GM19099 (cell line): ENCODE measurements around the gene DEAF1.

Experiments used
- POLR2A ChIP-seq: IDR thresholded peaks from 3 replicates; pipeline ENCODE4 v1.6.1; 2011; ENCODE audit warnings: low read depth; ENCODE audit not compliant: insufficient read length; ENCODE audit errors: extremely low read depth

The DEAF1 gene, protein sequence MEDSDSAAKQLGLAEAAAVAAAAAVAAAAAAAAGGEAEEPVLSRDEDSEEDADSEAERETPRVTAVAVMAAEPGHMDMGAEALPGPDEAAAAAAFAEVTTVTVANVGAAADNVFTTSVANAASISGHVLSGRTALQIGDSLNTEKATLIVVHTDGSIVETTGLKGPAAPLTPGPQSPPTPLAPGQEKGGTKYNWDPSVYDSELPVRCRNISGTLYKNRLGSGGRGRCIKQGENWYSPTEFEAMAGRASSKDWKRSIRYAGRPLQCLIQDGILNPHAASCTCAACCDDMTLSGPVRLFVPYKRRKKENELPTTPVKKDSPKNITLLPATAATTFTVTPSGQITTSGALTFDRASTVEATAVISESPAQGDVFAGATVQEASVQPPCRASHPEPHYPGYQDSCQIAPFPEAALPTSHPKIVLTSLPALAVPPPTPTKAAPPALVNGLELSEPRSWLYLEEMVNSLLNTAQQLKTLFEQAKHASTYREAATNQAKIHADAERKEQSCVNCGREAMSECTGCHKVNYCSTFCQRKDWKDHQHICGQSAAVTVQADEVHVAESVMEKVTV

DNA sequence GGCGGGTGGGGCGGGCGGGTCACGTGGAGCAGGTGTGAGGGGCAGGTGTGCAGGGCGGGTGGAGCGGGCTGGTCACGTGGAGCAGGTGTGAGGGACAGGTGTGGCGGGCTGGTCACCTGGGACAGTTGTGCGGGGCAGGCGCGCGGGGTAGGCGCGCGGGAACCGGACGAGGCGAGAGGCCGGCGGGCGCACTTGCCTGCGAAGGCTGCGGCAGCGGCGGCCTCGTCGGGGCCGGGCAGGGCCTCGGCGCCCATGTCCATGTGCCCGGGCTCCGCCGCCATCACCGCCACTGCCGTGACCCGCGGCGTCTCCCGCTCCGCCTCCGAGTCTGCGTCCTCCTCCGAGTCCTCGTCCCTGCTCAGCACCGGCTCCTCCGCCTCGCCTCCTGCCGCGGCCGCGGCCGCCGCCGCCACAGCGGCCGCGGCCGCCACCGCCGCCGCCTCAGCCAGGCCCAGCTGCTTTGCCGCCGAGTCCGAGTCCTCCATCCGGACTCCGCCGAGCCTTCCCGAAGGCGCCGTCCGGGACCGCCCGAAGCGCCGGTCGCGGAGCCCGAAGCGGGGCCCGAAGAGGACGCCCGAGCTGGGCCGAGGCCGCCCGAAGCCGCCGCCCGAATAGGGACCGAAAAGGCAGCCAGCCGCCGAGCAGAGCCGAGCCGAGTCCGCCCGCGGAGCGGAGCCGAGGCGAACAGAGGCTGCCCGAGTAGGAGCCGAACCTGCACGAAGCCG is at the start of gene DEAF1:
Gene DEAF1 (minus strand): TSS at position 660 of the 725 bp plus-strand sequence. CDS start 175 bp downstream, at position 485.
- TF ChIP-seq POLR2A: peak; percentile 37

DNA sequence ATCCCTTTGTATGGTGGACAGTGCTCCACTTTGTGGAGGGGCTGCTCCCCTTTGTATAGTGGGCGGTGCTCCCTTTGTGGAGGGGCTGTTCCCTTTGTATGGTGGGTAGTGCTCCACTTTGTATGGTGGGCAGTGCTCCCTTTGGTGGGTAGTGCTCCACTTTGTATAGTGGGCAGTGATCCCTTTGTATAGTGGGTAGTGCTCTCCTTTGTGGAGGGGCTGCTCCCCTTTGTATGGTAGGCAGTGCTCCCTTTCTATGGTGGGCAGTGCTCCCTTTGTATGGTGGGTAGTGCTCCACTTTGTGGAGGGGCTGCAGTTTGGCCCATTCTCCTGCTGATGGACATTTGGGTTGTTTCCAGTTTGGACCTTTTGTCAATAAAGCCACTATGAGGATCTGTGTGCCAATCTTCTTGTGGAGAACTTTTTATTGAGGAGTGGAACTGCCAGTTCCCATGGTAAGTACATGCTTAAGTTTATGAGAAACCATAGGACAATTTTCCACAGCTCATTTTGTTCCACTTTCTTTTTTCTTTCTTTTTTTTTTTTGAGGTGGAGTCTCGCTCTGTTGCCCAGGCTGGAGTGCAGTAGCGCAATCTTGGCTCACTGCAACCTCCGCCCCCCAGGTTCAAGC is 47.7 kb upstream of the DEAF1 start:
- no peak for TF ChIP-seq POLR2A

DNA sequence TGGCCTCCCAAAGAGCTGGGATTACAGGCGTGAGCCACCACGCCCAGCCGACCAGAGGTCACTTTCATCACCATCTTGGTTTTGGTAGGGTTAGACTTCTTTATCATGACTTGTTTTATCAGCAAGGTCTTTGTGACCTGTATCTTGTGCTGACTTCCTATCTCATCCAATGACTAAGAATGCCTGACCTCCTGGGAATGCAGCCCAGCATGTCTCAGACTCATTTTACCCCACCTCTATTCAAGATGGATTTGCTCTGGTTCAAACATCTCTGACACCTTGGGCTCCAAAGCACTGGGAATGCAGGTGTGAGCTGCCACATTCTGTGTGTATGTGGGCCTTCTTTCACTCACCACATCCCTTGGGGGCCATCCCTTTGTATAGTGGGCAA is 47.1 kb upstream of the DEAF1 start:
- TF ChIP-seq POLR2A: no peak

DNA sequence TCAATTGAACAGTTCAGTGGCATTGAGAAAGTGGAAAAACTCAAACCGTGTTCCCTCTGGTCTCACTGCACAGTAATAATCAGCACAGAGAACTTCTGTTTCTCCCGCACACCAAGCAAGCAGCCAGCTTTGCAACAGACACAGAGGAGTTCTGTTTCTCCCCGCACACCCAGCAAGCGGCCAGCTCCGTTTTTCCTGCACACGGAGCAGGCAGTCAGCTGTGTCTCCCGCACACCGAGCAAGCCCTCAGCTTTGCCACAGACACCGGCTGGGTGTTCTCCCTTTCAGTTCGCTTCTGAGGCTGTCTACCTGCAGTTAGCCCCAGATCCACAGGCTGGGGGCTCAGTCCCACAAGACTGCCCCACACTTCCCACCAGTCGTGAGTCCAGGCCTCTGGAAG is 42.3 kb upstream of the DEAF1 start:
- TF ChIP-seq POLR2A: no peak

DNA sequence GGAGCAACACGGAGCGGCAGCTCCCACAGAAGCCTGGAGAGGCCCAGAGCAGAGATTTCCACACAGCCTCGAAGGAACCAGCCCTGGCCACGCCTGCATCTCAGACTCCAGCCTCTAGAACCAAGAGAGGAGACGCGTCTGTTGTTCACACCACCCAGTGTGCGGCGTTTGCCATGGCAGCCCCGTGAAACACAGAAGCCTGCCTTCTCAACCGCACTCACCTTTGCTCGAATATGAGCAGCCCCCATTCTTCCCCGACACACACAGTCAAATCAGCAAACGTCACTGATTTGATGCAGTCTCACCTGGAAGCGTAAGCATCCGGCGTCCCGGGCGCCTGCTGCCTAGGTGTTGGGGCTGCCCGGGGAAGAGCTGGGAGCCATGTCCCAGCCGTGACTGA is 38.0 kb upstream of the DEAF1 start:
- no peak for TF ChIP-seq POLR2A

DNA sequence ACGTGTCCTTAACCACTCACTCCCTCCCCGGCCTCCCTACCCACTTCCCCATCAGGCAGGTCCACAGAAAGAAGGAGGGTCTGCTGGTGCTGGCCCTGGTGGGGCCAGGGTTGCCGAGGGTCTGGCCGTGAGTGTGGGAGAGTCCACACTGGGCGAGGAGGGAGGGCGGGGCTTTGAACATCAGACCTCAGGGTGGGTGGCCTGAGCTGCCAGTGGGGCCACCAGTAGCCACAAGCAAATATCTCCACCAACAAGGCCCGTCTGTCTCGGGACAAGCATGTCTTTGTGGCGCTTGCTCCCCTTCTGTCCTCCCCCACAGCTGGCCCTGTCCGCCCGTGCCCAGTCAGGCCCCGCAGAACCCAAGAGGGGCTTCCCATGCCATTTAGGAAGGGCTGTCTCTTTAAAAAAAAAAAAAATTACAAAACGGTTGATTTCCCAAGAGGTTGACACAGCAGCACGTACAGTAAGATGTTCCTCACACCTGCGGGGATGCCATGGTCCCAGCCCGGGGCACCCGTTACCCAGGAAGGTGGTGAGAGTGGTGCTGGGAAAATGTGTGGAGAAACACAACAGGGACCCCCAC is 34.6 kb upstream of the DEAF1 start:
- no peak for TF ChIP-seq POLR2A

DNA sequence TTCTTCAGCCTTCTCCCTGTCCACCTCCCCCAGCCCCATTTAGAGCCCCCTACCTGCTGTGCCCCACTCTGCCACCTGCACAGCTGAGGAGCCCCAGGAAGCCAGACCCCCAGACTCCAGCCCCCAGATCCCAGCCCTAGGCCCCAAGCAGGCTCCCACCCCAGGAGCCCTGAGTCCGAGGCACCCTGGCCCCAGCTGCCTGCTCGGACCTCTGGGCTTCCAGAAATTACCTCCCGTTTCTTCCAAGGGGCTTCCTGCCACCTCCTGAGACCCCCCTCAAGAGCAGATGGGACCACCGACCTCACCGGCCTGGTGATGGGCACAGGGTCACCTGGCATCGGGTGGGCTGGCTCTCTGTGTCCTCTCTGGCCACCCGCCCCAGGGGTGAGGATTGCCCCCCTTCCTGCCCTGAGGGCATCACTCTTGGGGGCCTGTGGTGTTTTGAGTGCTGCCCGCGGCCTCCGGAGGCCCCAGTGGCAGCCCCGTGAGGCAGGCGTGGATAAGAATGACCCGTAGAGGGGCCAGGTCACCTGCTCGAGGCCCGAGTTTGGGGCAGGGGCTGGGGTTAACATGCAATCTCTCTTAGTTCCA is 34.0 kb upstream of the DEAF1 start:
- TF ChIP-seq POLR2A: no peak

DNA sequence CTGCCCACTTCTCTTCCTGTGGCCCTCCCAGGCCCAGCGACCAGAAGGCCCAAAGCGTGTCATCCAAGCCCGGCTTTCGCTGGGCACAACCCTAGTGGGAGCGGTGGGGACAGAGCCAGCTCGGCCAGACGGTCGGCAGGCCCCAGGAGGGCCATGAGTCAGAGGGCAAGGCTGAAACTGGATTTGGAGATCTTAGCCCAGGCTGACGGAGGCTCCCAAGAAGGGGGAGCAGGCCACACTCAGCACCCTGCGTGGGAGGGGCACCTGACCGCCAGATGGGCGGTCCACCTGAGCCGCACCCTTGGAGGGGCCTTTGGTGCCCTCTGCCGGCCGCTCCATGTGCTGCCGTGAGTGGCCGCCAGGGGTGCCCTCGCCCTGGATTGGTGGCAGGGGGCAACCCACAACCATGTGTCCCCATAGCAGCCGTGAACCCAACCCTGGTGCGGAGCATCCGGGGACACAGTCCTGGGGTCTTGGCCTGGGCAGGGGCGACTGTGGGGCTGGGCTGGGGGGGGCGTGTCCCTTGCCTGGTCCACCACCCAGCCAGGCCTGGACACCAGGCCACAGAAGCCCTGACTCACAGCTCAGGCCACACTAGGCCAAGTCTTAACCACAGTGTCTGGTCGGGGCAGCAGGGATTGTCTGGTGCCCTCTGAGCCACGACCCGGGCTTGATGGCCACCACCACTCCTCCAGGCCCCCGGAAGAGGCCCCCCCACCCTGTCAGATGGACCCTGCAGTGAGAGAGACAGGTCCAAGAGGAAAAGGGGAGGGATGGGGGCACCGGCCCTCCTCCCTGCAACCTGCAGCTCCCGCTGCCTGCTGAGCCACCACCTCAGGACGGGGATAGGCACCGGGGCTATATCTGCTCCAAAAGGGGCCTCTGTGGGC is 33.1 kb upstream of the DEAF1 start:
- no peak for TF ChIP-seq POLR2A

DNA sequence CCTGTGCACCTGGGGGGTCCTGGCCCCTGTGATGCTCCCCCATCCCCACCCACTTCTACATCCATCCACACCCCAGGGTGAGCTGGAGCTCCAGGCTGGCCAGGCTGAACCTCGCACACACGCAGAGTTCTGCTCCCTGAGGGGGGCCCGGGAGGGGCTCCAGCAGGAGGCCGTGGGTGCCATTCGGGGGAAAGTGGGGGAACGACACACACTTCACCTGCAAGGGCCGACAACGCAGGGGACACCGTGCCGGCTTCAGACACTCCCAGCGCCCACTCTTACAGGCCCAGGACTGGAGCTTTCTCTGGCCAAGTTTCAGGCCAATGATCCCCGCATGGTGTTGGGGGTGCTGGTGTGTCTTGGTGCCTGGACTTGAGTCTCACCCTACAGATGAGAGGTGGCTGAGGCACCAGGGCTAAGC is 32.3 kb upstream of the DEAF1 start:
- TF ChIP-seq POLR2A: no peak

DNA sequence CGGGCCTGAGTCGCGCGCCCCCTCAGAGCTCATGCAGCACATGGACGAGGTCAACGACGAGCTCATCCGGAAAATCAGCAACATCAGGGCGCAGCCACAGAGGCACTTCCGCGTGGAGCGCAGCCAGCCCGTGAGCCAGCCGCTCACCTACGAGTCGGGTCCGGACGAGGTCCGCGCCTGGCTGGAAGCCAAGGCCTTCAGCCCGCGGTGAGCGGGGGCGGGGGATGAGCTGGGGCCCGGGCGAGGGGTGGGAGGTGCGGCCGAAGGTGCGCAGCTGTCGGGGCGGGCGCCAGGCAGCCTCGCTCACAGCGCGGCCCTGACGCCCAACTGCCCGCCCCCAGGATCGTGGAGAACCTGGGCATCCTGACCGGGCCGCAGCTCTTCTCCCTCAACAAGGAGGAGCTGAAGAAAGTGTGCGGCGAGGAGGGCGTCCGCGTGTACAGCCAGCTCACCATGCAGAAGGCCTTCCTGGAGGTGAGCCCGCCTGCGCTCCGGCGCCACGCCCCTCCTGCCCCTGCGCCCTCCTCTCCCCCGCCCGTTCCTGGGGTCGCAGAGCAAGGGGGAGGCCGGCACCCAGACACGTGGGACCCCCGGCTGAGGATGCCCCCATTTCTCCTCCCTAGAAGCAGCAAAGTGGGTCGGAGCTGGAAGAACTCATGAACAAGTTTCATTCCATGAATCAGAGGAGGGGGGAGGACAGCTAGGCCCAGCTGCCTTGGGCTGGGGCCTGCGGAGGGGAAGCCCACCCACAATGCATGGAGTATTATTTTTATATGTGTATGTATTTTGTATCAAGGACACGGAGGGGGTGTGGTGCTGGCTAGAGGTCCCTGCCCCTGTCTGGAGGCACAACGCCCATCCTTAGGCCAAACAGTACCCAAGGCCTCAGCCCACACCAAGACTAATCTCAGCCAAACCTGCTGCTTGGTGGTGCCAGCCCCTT is 31.5 kb upstream of the DEAF1 start:
- TF ChIP-seq POLR2A: no peak

DNA sequence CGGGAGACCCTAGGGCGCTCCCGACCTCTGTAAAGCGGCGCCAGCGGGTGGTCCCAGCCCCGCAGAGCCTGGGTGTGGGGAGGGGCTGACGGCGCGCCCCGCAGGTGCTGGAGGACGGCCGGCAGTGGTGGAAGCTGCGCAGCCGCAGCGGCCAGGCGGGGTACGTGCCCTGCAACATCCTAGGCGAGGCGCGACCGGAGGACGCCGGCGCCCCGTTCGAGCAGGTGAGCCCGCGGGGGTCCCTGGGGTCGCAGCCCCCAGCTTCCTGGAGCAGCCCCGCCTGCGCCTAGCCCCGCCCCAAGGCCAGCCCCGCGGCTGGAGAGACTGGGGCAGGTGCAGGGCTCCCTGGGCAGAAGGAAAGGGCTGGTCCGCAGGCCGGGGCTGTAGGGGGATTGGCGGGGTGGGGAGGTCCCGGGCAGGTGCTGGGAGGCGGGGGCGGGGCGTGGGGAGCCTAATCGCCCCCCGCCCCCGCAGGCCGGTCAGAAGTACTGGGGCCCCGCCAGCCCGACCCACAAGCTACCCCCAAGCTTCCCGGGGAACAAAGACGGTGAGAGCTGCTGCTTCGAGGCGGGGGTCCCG is 30.7 kb upstream of the DEAF1 start:
- TF ChIP-seq POLR2A: peak; percentile 22

DNA sequence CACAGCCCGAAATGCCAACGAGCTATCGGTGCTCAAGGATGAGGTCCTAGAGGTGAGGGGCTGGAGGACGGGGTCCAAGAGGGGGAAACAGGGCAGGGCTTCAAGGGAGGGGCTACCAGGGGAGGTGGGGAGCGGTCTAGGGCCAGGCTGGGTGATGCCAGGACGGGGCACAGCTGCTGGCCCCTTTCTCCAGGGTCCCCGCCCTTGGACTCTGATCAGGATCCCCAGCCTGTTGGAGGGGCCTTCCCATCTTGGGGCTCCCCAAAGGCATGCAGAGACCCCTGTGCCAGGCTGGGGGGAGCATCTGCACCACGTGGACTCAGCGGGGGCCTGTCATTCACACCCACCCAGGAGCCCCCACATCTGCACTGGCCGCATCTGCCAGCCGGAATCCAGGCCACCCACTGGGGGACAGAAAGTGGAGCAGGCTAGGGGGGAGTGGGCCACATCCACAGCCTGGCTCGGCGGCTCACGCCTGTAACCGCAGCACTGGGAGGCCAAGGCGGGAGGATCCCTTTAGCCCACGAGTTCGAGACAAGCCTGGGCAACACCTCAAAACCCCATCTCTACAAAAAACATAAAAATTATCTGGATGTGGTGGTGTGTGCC is 29.9 kb upstream of the DEAF1 start:
- no peak for TF ChIP-seq POLR2A
